GM19328 (cell line): ENCODE measurements around the gene PRUNE2.

Source experiments
- ATAC-seq: cut with Tn5 transposase; IDR thresholded peaks from one replicate; pipeline ENCODE4 v1.9.1; 2021; ENCODE audit warnings: mild to moderate bottlenecking, moderate library complexity; ENCODE audit not compliant: unreplicated experiment

The PRUNE2 gene

DNA sequence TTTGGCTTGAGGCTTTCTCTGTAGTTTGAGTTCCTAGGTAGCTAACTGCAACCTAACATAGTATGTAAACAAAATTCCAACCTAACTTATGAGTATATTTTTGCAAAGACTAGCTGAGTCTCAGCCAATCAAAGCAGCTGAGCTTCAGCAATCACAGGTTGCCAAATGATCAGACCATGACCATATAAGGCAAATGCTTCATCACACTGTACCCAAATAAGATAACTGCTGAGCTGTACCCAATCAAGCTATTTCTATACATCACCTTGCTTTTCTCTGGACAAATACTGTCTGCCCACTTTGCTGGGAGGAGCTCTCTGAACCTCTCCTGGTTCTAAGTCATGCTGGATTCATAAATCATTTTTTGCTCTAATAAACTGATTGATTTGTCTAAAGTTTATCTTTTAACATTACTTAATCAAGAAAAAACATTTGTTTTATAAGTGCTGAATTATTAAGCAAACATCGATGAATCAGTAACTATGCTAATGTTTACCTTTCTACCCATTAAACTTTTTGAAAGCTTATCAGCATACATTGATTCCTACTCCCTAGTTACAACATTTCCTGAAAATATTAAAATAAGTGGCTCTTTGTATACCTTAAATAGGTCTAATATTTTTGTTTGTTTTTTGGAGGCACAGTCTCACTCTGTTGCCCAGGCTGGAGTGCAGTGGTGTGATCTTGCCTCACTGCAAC lies 271.4 kb downstream of the PRUNE2 start:
- ATAC-seq = peak; percentile 75

DNA sequence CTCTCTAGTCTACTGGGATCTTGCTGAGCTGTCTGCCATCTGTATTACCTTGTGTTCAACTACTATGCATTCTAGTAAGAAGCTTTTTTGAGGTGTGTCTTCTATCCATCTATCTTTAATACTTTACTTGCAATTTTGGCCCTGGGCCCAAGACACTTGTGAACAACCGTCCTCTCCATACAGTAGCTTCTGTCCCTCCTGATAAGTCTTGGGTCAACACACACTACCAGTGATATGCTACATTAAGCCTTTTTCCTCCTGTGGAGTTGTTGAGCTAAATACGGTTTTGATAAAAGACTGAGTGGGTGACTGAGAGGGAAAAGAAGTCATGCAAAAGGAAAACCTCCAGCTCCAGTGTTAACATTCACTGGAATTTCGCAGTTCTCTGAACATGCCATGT lies 275.0 kb downstream of the PRUNE2 start:
- ATAC-seq = no peak

DNA sequence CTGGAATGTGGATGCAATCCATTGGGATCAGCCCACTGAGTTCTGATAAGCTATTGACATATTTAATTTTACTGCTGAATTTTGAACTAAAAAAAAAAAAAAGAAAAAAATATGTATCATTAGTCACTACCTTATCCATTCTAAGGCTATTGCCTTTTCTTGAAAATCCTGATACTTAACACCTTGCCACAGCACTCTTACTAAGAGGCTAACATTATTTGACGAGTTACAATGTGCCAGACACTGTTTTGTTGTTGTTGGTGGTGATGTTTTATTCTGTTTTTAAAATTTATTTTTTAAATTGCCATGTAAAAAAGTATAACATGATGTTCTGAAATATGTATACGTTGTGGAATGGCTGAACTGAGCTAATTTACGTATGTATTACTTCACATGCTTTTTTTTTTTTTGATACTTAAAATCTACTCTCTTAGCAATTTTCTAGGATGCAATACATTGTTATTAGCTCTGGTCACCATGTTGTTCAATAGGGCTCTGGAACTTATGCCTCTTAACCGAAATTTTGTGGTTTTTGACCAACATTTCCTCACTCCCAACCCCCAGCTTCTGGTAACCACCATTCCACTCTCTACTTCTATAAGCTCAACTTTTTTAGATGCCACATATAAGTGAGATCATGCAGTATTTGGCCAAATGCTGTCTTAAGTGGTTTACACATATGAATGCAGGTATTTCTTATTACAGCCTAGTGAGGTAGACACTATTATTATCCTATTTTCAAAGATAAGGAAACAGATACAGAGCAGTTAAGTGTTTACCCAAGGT lies 276.5 kb downstream of the PRUNE2 start:
- ATAC-seq = no peak

DNA sequence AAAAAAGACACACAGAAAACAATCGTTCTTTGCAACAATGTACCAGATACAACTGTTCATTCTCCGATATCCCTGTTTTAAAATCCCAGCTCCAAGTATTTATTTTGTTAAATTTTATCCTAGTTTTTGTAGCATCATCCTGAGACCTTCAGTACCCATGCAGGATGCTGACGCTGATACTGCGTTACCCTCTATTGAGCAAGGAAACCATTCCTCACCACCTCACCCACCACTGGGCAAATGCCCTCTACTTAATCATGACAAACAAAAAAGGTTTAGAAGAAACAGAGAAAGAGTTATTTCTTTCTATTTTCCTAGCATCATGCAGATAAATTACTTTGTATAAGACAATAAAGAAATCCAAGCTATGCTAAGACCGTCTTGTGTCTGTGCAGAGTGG lies 277.8 kb downstream of the PRUNE2 start:
- ATAC-seq = no peak

DNA sequence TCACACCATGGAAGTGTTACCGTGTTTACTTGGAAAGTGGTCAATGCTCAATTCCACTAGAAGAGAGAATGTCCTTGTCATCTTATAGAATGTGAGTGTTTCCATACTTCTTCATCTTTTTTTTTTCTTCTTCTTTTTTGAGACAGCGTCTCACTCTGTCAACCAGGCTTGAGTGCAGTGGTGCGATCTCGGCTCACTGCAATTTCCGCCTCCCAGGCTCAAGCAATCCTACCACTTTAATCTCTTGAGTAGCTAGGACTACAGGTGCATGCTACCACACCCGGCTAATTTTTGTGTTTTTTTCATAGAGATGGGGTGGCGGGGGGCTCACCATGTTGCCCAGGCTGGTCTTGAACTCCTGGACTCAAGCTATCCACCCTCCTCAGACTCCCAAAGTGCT lies 278.9 kb downstream of the PRUNE2 start:
- ATAC-seq = no peak

DNA sequence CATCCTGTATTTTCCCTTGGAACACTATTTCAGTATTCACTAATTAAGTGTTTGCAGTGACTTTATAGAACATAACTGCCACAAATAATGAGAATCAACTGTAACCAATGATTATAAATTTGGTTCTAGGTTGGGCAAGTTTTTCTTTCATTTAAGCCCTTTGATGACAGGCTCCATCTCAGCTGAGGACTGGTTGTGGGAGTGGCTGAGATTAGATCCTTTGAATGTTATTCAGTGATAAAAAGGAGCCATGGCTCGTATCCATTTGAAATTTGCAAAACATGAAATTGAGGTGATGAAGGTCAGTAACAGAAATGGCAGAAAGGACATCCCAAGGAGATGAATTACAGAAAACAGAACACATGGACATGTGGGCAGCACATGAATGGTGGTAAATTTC lies 279.8 kb downstream of the PRUNE2 start:
- no peak for ATAC-seq

DNA sequence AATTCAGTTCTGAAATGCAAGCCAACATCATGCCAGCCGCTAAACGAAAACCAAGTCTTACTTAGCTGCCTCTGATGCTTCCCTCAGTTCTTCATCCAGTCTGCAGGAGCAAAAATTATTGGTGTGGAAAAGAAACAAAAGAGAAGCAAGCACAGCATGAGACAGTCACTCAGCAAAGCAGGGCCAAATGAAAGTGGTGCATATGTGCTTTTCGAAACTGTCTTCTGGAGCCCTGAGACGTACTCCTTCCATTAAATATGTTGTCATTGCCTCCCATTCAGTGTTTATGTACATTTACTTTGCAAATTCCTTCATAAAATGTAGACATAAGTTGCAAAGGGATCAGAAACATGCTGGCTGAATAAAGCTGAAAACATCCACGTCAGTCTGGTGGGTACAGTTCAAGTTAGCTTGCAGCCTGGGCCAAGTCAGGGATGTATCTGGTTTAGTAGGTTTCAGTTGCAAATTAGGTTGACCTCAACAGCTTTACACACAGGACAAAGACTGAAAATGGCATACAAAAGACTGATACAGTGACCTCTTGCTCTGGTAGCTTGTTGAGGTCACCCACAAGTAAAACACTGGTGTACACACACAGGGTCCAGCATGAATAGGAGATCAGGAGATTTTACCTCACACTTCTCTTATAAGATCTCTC lies 281.4 kb downstream of the PRUNE2 start:
- ATAC-seq = peak; percentile 92

DNA sequence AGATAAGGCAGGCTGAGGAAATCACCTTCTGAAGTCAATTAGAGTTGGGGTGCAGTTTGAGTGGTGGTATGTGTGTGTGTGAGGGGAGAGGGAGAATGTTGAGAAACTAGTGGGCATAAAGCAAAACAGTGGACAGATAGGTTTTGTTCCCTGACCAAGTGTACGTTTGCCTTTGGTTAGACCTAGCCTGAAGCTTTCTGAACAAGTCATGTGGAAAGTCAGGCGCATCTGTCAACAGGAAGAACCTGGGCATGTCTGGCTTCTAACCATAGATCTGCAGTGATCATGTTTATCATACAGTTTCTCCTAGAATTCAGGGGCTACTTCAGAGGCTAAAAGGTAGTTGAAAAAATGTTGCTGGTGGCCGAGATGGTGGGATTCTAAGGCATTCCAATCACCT lies 284.9 kb downstream of the PRUNE2 start:
- no peak for ATAC-seq

DNA sequence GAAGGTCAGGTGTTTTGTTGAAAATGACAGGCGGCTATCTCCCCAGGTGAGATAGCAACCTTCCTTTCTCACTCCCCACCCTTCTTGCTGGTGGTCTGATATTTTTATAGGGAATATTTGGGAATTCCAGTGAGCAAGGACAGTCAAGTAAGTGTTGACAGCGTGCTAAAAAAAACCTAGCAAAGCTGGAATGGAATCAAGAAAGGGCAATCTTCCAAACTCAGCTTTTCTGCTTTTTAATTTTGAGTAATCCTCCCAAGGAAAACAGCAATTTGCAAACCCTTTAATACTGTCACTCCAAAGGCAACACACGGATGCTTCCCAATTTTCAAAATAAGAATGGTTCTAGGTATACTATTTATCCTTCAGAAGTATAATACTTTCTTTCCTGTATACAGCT lies 285.3 kb downstream of the PRUNE2 start:
- ATAC-seq = no peak

DNA sequence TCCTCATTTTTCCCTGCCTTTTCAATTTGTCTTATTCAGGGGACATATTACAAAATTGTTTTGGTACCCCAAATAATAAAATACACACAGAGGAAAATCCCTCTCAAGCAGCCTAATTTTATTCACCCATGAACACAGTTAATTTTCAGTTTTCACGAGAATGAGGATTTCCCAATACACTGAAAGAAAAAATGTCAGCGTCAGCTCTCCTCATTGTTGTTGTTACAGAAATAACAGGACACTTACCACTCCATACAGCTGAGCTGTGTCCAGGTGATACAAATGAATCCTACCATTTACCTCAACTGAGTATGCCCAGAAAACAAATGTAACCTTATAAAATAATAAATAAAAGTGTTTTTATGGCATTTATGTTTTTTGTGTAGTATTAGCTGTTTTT lies 286.3 kb downstream of the PRUNE2 start:
- no peak for ATAC-seq

DNA sequence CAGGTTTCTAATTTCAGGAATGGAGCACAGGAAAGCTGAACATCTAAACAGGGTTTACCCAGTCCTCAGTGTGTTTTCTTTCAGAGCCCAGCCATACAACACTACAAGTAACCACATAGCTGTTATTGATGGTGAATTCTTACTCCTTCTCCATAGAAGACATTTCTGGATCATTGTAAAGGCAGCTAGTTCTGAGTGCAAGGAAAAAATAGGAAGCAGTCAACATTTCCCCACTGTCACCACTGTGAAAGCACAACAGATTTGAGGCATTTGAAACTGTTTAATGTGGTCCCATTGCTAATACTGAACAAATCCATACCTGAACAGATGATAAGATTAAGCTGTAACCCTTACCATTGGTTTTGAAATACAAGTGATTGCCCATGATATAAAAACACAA lies 286.7 kb downstream of the PRUNE2 start:
- ATAC-seq = no peak

DNA sequence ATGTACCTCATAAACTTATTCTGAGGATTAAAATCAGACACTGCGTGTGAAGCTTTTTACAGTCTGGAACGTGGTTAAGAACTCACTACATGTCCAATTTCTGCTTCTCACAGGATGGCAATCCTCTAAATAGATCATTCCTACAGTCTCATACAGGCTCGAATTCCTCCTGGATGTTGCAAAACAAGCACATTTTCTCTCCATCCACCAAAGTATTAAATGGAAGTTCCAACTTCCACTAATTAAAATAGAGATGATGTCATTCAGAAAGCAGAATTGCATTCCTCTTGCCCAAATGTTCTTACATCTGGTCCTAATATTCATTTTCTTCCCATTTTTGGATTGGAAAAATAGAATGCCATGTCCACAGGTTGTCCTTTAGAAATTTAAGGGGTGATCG lies 287.2 kb downstream of the PRUNE2 start:
- no peak for ATAC-seq

DNA sequence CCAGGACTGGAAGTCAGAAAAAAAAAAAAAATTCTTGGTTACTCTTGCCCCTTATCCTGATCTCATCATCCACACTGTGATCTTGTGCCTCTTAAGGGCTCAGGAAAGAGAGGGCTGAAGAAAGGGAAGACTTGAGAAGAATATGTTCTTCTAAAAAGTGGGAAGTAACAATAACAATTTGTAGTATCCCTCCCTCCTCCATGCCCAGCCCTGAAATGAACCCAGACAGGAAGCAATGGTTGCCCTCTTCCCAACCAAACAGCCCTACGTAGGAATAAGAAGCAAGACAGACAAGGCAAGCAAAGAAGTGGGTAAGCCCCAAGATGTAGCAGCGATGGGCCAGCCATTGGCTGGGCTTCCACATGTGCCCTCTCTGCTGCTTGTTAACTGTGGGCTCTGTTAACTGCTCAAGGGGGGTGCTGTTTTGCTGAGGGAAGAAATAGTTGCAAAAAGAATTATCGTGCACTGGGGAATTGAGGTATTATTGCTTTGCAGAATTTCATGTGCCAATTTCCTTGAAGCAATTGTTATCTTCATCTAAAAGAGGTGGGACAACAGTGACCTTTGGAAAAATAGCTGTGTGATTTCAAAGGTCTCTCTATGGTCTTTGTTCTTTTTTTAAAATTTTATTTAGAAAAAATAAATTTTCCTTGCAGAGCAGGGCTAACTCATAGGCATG lies 288.3 kb downstream of the PRUNE2 start:
- ATAC-seq = no peak

DNA sequence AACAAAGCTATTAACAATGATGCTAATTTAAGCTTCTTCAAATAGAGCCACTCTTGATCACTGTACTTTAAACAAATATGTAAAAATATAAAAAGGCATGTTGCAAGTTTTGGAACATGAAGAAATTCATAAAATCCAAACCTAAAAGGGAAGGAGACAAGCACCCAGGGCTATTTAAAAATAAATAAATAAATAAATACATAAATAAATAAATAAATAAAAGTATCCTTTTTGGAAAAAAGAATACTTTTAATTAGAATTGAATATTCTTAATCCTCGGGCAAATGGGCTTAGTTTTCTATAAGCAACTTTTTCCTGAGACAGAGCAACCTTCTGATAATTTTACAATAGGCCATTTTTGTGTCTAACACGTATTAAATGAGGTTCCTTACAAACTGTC lies 289.1 kb downstream of the PRUNE2 start:
- no peak for ATAC-seq

DNA sequence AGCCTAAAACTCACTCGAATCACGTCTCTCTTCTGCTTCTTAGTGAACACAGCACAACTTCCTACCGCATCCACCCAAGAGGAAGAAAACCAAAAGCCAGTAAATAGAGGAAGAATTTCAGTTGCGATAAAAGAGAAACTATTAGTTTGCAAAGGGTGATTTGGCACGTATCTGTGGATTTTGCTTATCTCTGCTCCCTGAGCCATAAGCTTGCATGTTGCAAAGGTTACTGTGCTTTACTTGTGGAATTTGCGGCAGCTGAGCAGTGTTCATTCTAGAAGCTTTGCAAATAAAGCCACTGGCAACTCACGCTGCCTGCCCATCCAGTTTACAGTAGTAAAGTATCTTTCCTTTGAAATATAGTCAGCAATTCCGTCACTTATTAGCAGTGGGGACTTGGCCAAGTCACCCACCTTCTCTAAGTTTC lies 290.7 kb downstream of the PRUNE2 start:
- ATAC-seq = no peak

DNA sequence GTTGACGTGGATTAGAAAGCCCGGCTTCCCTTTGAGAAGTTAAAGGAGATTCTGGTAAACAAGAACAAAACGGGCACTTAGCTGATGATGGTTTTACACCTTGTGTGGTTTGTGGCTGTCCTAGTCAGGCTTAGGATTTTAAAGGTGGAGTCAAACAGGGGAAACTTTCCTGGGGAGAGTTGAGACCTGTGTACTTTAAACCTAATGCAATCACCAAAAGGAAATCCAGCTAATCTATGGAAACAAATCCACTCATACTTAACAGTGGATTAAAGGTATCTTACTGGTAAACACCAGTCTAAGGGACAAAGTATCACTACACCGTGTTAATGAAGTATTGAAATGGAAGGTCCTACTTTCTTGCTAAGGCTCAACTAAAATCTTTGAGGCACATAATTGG lies 291.9 kb downstream of the PRUNE2 start:
- ATAC-seq = no peak

DNA sequence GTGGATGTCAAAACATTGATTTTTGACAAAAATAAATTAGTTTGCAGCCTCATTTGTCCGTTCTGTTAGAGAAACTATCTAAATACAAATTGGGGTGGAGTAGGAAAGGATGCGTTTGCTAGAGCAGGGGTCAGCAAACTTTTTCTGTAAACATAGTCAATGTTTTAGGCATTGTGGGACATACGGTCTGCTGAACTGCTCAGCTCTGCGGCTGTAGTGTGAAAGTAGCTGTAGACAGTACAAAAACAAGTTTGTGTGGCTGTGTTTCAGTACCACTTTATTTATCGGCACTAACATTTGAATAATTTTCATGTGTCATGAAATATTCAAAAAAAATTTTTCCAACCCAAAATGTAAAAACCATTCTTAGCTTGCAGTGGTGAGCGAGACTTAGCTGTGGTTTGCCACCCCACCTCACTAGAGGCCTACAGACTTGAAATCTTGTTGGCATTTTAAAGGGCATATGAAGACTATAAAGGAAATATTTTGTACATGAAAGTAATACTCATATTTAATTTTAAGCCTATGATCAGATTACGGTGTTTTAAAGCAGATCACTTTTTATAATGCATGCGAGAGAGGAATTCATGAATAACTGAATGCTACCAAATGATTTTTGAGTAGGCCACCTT lies 292.6 kb downstream of the PRUNE2 start:
- no peak for ATAC-seq

DNA sequence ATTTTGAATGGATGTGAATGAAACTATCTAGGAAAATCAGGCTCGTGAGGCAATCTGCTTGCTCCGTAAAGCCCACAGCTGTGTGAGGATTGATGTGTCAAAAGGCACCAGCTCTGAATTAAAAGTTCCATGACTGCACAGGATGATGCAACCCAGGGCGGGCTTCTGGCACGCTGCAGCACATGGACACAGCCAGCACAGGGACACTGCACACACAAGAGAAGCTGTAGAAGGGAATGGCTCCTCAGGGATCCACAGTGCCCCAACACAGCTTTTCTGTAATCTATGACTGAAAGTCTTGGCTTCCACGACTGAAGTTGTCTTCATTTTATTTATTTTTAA lies 295.9 kb downstream of the PRUNE2 start:
- ATAC-seq = no peak

DNA sequence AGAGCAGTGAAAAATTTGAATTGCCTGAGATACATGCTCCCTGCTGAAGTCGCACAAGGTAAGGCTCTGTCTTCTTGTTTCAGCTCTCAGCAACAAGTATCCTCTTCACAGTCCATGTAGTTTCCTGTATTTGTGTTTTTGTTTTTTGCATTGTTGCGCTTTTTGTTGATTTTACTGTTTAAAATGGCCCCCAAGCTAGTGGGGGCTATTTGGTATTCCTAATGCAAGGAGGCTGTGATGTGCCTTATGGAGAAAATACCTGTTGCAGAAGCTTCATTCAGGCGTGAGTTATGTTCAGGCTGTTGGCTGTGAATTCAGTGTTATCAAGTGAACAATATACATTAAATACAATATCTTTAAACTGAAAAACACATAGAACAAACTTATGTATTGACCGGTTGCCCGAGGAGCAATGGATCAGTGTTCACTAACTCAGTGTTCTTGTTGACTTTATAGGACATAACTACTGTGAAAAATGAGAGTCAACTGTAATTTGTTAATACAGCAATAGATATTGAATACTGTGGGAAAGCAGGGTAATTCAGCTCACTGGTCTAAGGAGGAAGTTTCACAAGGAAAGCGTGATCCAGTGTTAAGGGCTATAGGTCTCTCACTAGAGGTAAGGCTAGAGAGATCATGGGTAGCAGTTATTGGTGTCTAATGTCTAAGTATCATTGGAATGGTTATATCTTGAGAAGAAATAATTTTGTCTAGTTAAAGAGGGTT lies 296.5 kb downstream of the PRUNE2 start:
- no peak for ATAC-seq

DNA sequence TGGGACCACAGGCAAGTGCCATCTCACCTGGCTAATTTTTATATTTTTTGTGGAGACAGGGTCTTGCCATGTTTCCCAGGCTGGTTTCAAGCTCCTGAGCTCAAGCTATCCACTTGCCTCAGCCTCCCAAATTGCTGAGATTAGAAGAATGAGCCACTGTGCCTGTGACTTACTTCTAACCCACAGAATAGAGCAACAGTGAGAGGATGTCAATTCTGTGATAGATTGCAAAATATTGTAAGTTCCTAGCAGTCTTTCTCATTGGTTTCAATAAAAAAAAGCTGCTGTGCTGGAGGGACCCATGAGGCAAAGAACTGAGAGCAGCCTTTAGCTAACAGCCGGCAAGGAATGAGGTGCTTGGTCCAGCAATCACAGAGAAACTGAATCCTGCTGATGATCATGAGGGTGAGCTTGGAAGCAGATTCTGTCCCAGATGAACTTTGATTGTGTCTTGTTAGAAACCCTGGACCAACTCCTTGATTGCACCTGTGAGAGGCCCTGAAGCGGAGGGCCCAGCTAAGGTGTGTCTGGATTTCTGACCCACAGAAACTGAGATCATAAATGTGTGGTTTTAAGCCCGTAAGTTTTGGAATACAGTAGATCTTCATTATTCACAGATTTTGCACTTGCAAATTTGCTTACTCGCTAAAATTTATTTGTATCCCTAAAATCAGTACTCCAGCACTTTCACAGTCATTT lies 297.2 kb downstream of the PRUNE2 start:
- ATAC-seq = no peak
